GM18951 (cell line): Measurements from ENCODE around the gene MIEN1.
"Not testable (repeated sequence)": the region's sequence is repeated elsewhere in the genome, so short reads cannot be mapped to it uniquely, and the experiment has no call there.

Source experiments
- POLR2A ChIP-seq: IDR thresholded peaks from 4 replicates; pipeline ENCODE4 v1.6.1; 2011; ENCODE audit warnings: mild to moderate bottlenecking; ENCODE audit not compliant: insufficient read length, insufficient read depth; ENCODE audit errors: extremely low read depth
- in situ Hi-C: fragments of 300-500 bp; cut with MboI; formaldehyde crosslinking; loops from one replicate; pipeline ENCODE4 v1.12.0; 2022; ENCODE audit warnings: low sequenced_read_pairs, mixed read lengths, inconsistent platforms; ENCODE audit not compliant: unreplicated experiment

The MIEN1 gene

GRCh38 chr17:39727556-39727955 is 2.8 kb downstream of the MIEN1 start:
- TF ChIP-seq POLR2A, result no peak
- in situ Hi-C loops, result no loop called here

- TF ChIP-seq POLR2A, result no peak
- in situ Hi-C loops, result no loop called here
These were observed 3.7 kb downstream of the MIEN1 start for GRCh38 chr17:39726617-39727016.

GRCh38 chr17:39725923-39726322 is 4.4 kb downstream of the MIEN1 start:
- in situ Hi-C loops, result not testable (repeated sequence)

GRCh38 chr17:39724731-39725130 is 5.6 kb downstream of the MIEN1 start:
- in situ Hi-C loops, result no loop called here
- no peak for TF ChIP-seq POLR2A

- no peak for TF ChIP-seq POLR2A
- in situ Hi-C loops, result no loop called here
These were observed 7.1 kb downstream of the MIEN1 start for GRCh38 chr17:39722965-39723848.

GRCh38 chr17:39722104-39722503 is 8.2 kb downstream of the MIEN1 start:
- in situ Hi-C loops, result no loop called here
- no peak for TF ChIP-seq POLR2A

- no peak for TF ChIP-seq POLR2A
These were observed 10.6 kb downstream of the MIEN1 start for GRCh38 chr17:39719563-39720355.

GRCh38 chr17:39717660-39718059 is 12.7 kb downstream of the MIEN1 start:
- in situ Hi-C loops, result no loop called here
- no peak for TF ChIP-seq POLR2A

More at GRCh38 chr17:39719563-39720355, 10.6 kb downstream of the MIEN1 start:
- in situ Hi-C loops, result no loop called here

GRCh38 chr17:39716879-39717536 is 13.3 kb downstream of the MIEN1 start:
- no peak for TF ChIP-seq POLR2A
- in situ Hi-C loops, result no loop called here

GRCh38 chr17:39716073-39716818 is 14.1 kb downstream of the MIEN1 start:
- no peak for TF ChIP-seq POLR2A
- in situ Hi-C loops, result no loop called here

GRCh38 chr17:39715375-39716072 is 14.8 kb downstream of the MIEN1 start:
- in situ Hi-C loops, result no loop called here
- TF ChIP-seq POLR2A, result no peak

GRCh38 chr17:39714234-39714633 is 16.1 kb downstream of the MIEN1 start:
- in situ Hi-C loops, result no loop called here
- TF ChIP-seq POLR2A, result no peak

- in situ Hi-C loops, result no loop called here
- TF ChIP-seq POLR2A, result no peak
These were observed 18.5 kb downstream of the MIEN1 start for GRCh38 chr17:39711851-39712250.

- in situ Hi-C loops, result not testable (repeated sequence)
These were observed 19.3 kb downstream of the MIEN1 start for GRCh38 chr17:39711071-39711470.
